Sigmoid colon (tissue), 7 donors: Measurements from ENCODE around the gene CCDC91. TPM values are rescaled to one million over a fixed set of nuclear protein-coding genes. Genes with fewer than 3 reads are reported as not detected.

Experiments
- DNase-seq: peaks from one replicate; pipeline ENCODE4 v3.0.0-alpha.2; 2019
- H3K27ac ChIP-seq, 4 donors: fragments of 200-600 bp; sonication (generic); one replicate each; pipeline ENCODE4 v1.5.1; 2016 to 2019; ENCODE audit warnings: mild to moderate bottlenecking in 1 of 4
- H3K27me3 ChIP-seq, 3 donors: fragments of 200-600 bp; sonication (generic); one replicate each; pipeline ENCODE4 v1.5.1; 2019; ENCODE audit warnings: mild to moderate bottlenecking in 1 of 3
- H3K36me3 ChIP-seq, 4 donors: fragments of 200-600 bp; sonication (generic); one replicate each; pipeline ENCODE4 v1.5.1; 2016 to 2019
- H3K4me1 ChIP-seq, 4 donors: fragments of 200-600 bp; sonication (generic); one replicate each; pipeline ENCODE4 v1.5.1; 2017 to 2019
- H3K4me3 ChIP-seq, 4 donors: fragments of 200-600 bp; sonication (generic); one replicate each; pipeline ENCODE4 v1.5.1; 2017 to 2019; ENCODE audit warnings: mild to moderate bottlenecking in 2 of 4, moderate library complexity in 1 of 4
- H3K9me3 ChIP-seq, 4 donors: fragments of 200-600 bp in 3 of 4; sonication (generic) in 3 of 4; one replicate each; pipeline versions ENCODE4 v1.5.1 to v1.6.1; 2013 to 2019
- CTCF ChIP-seq, 4 experiments: fragments of 450-650 bp in 3 of 4; fragments of 200-600 bp in 1 of 4; IDR thresholded peaks; one replicate each; pipeline ENCODE4 v1.5.1; 2016 to 2019; ENCODE audit warnings: antibody characterized with exemption in 4 of 4, mild to moderate bottlenecking in 3 of 4, moderate library complexity in 2 of 4
- EP300 ChIP-seq, 4 donors: sonication (generic); formaldehyde crosslinking; IDR thresholded peaks; one replicate each; pipeline ENCODE4 v1.6.1; 2017; ENCODE audit warnings: antibody characterized with exemption in 4 of 4
- POLR2A ChIP-seq, 2 donors: fragments of 450-650 bp; IDR thresholded peaks; one replicate each; pipeline ENCODE4 v1.6.1; 2016; ENCODE audit warnings: antibody characterized with exemption in 2 of 2, mild to moderate bottlenecking in 2 of 2, moderate library complexity in 2 of 2
- POLR2AphosphoS5 ChIP-seq, 4 donors: sonication (generic); formaldehyde crosslinking; IDR thresholded peaks; one replicate each; pipeline ENCODE4 v1.6.1; 2017; ENCODE audit warnings: antibody characterized with exemption in 4 of 4
- WGBS, 2 donors: extraction: QIAGEN DNeasy Blood & Tissue Kit; methylation state at CpG; one replicate each; pipeline ENCODE4 v1.1.7; 2013; 5-methylcytosine and 5-hydroxymethylcytosine counted together
- intact Hi-C: fragments of 100-400 bp; cut with DNase I; formaldehyde crosslinking; loops from one replicate; pipeline ENCODE4 v1.15.1; 2023
- polyA plus RNA-seq, 3 donors: library from polyadenylated mRNA; stranded (reverse); fragments of 200-250 nt; gene quantifications; one replicate each; pipeline ENCODE4 v1.2.3, GENCODE V29; 2013
- total RNA-seq, 4 donors: library from RNA; depleted of rRNA; stranded (reverse); fragments of >200 nt; gene quantifications; one replicate each; pipeline ENCODE4 v1.1.0, GENCODE V29; 2016
- donor health status: healthy with polysubstance abuse.
- donor health status: Bipolar disorder and iron deficiency.
- donor health status: healthy.

CCDC91 gene
- total and polyA plus RNA-seq, 7 donors, result 12.4 to 85.7 (median 42.9) TPM

DNA sequence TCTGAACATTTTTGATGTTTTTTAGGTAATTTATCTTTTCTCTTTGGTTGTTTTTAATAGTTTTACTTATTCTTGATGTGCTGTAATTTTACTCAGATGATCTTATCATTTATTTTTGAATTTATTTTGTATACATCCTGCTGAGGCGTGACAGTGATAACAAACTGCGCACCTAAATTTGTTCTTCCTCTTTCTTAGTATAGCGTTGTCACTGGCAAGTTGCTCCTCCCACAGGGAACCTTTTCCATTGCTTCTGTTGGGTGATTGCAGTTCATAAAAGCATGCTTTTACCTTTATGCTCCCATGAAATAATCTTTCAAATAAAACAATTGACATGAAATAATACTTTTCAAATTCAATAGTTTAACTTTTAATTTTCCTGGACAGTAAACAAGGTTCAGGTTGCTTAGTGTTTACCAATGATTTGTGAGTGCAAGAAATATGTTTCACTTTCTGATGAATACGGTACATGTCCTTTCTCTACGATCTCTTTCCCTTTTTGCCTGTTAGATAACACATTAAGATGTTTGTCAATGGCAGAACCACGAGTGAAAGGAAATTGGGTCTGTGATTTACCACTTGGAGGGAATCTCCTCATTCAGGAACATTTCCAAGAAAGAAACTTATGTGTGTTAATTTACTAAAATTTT, 223.3 kb downstream of the CCDC91 start:
- no peak for DNase-seq
- Histone ChIP-seq H3K27ac (no peak overlapping the region), H3K9me3 (no peaks in the 10 kb centered on the region), H3K4me3 (no peak overlapping the region), H3K27me3 (no peaks in the 10 kb centered on the region), H3K4me1 (no peaks in the 10 kb centered on the region), H3K36me3 (peaks cover 0 to 9% (median 0%) of the 10 kb centered on the region in 4 donors)
- WGBS, 2 donors, result 86 to 89% methylated on average over 6 of the region's 6 CpGs
- intact Hi-C loops, result no loop called here
- TF ChIP-seq EP300 (IDR thresholded peaks at IDR 0.05) (no peak), POLR2AphosphoS5 (IDR thresholded peaks at IDR 0.05) (no peak), CTCF (IDR thresholded peaks at IDR 0.05) (no peak), POLR2A (IDR thresholded peaks at IDR 0.05) (no peak)

DNA sequence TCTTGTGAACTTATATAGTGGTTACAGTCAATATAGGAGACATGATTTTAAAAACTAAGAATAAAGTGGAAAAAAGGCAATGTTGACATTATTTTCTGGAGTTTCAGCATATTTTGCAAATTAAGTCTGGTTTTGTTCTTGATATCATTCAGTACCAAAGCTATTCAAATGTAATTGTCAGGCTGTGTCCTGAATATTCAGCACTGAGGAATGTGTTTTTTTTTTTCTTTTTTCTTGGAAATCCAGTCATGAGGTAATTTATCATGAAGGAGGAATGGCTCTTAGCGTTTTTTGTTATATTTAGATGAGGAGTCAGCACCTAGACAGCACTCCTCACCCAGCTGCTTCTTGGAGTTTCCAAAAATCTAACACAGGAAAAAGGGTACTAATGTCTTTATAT, 225.5 kb downstream of the CCDC91 start:
- no peak overlapping the region for H3K27ac ChIP-seq

GRCh38 chr12:28421374-28421773, 231.1 kb downstream of the CCDC91 start:
- TF ChIP-seq POLR2A (IDR thresholded peaks at IDR 0.05) (no peak), EP300 (IDR thresholded peaks at IDR 0.05) (no peak), CTCF (IDR thresholded peaks at IDR 0.05) (no peak)
- no peaks in the 10 kb centered on the region for H3K27me3 ChIP-seq
- no peaks in the 10 kb centered on the region for H3K9me3 ChIP-seq
- peaks cover 0 to 10% (median 0%) of the 10 kb centered on the region in 4 donors for H3K4me1 ChIP-seq
- H3K36me3 ChIP-seq, result no peaks in the 10 kb centered on the region
- no peak for DNase-seq
- 94 to 95% methylated on average over 1 of the region's 1 CpG for WGBS, 2 donors
- intact Hi-C loops, result no loop called here
- H3K27ac ChIP-seq, result no peak overlapping the region
- H3K4me3 ChIP-seq, result no peak overlapping the region

More for the DNA sequence above, 225.5 kb downstream of the CCDC91 start:
- TF ChIP-seq CTCF (IDR thresholded peaks at IDR 0.05), result no peak
- TF ChIP-seq POLR2A (IDR thresholded peaks at IDR 0.05), result no peak
- no peak for TF ChIP-seq EP300 (IDR thresholded peaks at IDR 0.05)
- no peak for TF ChIP-seq POLR2AphosphoS5 (IDR thresholded peaks at IDR 0.05)
- Histone ChIP-seq H3K9me3 (no peaks in the 10 kb centered on the region), H3K4me3 (no peak overlapping the region), H3K4me1 (no peaks in the 10 kb centered on the region), H3K27me3 (no peaks in the 10 kb centered on the region), H3K36me3 (peaks cover 0 to 8% (median 0%) of the 10 kb centered on the region in 4 donors)
- WGBS, 2 donors, result 68 to 72% methylated on average over 1 of the region's 1 CpG
- DNase-seq, result no peak
- intact Hi-C loops, result no loop called here

- H3K27me3 ChIP-seq, result no peaks in the 10 kb centered on the region
- TF ChIP-seq EP300 (IDR thresholded peaks at IDR 0.05) (no peak), CTCF (IDR thresholded peaks at IDR 0.05) (no peak), POLR2AphosphoS5 (IDR thresholded peaks at IDR 0.05) (no peak), POLR2A (IDR thresholded peaks at IDR 0.05) (no peak)
- no peak overlapping the region for H3K4me3 ChIP-seq
- no peaks in the 10 kb centered on the region for H3K9me3 ChIP-seq
- WGBS, 2 donors, result 82 to 89% methylated on average over 3 of the region's 3 CpGs
- DNase-seq, result no peak
- peaks cover 0 to 10% (median 0%) of the 10 kb centered on the region in 4 donors for H3K4me1 ChIP-seq
- no peak overlapping the region for H3K27ac ChIP-seq
- H3K36me3 ChIP-seq, result no peaks in the 10 kb centered on the region
- intact Hi-C loops, result no loop called here
Observed at GRCh38 chr12:28424965-28425364, 234.7 kb downstream of the CCDC91 start.

- Histone ChIP-seq H3K4me1 (peaks cover 0 to 10% (median 0%) of the 10 kb centered on the region in 4 donors), H3K9me3 (no peaks in the 10 kb centered on the region), H3K36me3 (no peaks in the 10 kb centered on the region), H3K27me3 (no peaks in the 10 kb centered on the region), H3K4me3 (no peak overlapping the region), H3K27ac (no peak overlapping the region)
- DNase-seq, result no peak
- intact Hi-C loops, result no loop called here
- TF ChIP-seq CTCF (IDR thresholded peaks at IDR 0.05) (no peak), EP300 (IDR thresholded peaks at IDR 0.05) (no peak), POLR2A (IDR thresholded peaks at IDR 0.05) (no peak), POLR2AphosphoS5 (IDR thresholded peaks at IDR 0.05) (no peak)
Observed at GRCh38 chr12:28425526-28425925, 235.3 kb downstream of the CCDC91 start.
